ENCODE data around the gene RFXAP. TPM values are rescaled to one million over a fixed set of nuclear protein-coding genes. Genes with fewer than 3 reads are reported as not detected.

The RFXAP gene
- total RNA-seq, 1 experiment from 2014 or later = 16.0 TPM

GRCh38 chr13:36840718-36841250 lies 21.8 kb downstream of the RFXAP start:
- no peaks in the 10 kb centered on the region for H3K9me2 ChIP-seq (replicated peaks; ENCODE audit: insufficient read depth, low read length)
- no peak overlapping the region for H3K4me2 ChIP-seq (ENCODE audit: low read depth, low read length, poor library complexity, severe bottlenecking)
- H3K4me1 ChIP-seq (ENCODE audit: low read length) = no peaks in the 10 kb centered on the region
- no peaks in the 10 kb centered on the region for H3K79me2 ChIP-seq (ENCODE audit: low read length)
- no peak overlapping the region for H3K9ac ChIP-seq (ENCODE audit: low read length)
- H3K9me3 ChIP-seq (ENCODE audit: low read length) = no peaks in the 10 kb centered on the region
- H2AFZ ChIP-seq (ENCODE audit: low read length) = no peak overlapping the region
- no peak overlapping the region for H3K27ac ChIP-seq (ENCODE audit: low read length)
- H3K4me3 ChIP-seq (ENCODE audit: low read length) = no peak overlapping the region
- H3K36me3 ChIP-seq (ENCODE audit: insufficient read depth, low read length) = no peaks in the 10 kb centered on the region
- 0 out of 2 replicates have a peak, but pooled peaks cover 4% of the 10 kb centered on the region for H4K20me1 ChIP-seq (ENCODE audit: insufficient read depth, low read depth, low read length)
- DNase-seq = no peak
- H3K27me3 ChIP-seq (ENCODE audit: low read length) = no peaks in the 10 kb centered on the region

DNA sequence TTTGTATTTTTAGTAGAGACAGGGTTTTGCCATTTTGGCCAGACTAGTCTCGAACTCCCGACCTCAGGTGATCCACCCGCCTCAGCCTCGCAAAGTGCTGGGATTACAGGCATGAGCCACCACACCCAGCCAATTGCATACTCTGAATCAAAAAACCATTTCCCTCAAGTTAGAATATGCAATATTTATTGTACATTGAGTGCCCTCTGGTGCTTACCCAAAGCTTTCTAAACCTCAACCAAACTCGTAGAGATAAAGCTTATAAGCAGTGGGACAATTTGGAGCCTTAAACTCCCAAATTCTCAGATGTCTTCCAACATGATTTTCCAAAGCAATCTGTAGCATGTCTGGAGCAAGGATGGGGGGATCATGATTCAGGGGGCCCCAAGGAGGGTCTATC lies 22.4 kb downstream of the RFXAP start:
- H3K36me3 ChIP-seq (ENCODE audit: insufficient read depth, low read length) = no peaks in the 10 kb centered on the region
- H3K79me2 ChIP-seq (ENCODE audit: low read length) = no peaks in the 10 kb centered on the region
- H3K4me3 ChIP-seq (ENCODE audit: low read length) = no peak overlapping the region
- peak; percentile 47 for DNase-seq
- H3K9me3 ChIP-seq (ENCODE audit: low read length) = no peaks in the 10 kb centered on the region
- no peak overlapping the region for H3K27ac ChIP-seq (ENCODE audit: low read length)
- no peak overlapping the region for H3K4me2 ChIP-seq (ENCODE audit: low read depth, low read length, poor library complexity, severe bottlenecking)
- no peaks in the 10 kb centered on the region for H3K4me1 ChIP-seq (ENCODE audit: low read length)
- H4K20me1 ChIP-seq (ENCODE audit: insufficient read depth, low read depth, low read length) = 0 out of 2 replicates have a peak, but pooled peaks cover 4% of the 10 kb centered on the region
- H2AFZ ChIP-seq (ENCODE audit: low read length) = no peak overlapping the region
- no peak overlapping the region for H3K9ac ChIP-seq (ENCODE audit: low read length)
- no peaks in the 10 kb centered on the region for H3K9me2 ChIP-seq (replicated peaks; ENCODE audit: insufficient read depth, low read length)
- H3K27me3 ChIP-seq (ENCODE audit: low read length) = no peaks in the 10 kb centered on the region

- H3K27ac ChIP-seq (ENCODE audit: low read length) = no peak overlapping the region
- no peaks in the 10 kb centered on the region for H3K79me2 ChIP-seq (ENCODE audit: low read length)
- H3K4me1 ChIP-seq (ENCODE audit: low read length) = peaks cover 4% of the 10 kb centered on the region; the same call in 1 of the 2 replicates
- no peaks in the 10 kb centered on the region for H3K9me3 ChIP-seq (ENCODE audit: low read length)
- DNase-seq = no peak
- H3K27me3 ChIP-seq (ENCODE audit: low read length) = no peaks in the 10 kb centered on the region
- H3K36me3 ChIP-seq (ENCODE audit: insufficient read depth, low read length) = no peaks in the 10 kb centered on the region
- no peaks in the 10 kb centered on the region for H3K9me2 ChIP-seq (replicated peaks; ENCODE audit: insufficient read depth, low read length)
- H2AFZ ChIP-seq (ENCODE audit: low read length) = no peak overlapping the region
- no peak overlapping the region for H3K4me3 ChIP-seq (ENCODE audit: low read length)
- no peak overlapping the region for H3K4me2 ChIP-seq (ENCODE audit: low read depth, low read length, poor library complexity, severe bottlenecking)
- H3K9ac ChIP-seq (ENCODE audit: low read length) = no peak overlapping the region
- H4K20me1 ChIP-seq (ENCODE audit: insufficient read depth, low read depth, low read length) = 0 out of 2 replicates have a peak, but pooled peaks cover 4% of the 10 kb centered on the region
These were observed 28.6 kb downstream of the RFXAP start for GRCh38 chr13:36847606-36848005.

- Histone ChIP-seq H3K27ac (ENCODE audit: low read length) (no peak overlapping the region), H3K9me2 (replicated peaks; ENCODE audit: insufficient read depth, low read length) (no peaks in the 10 kb centered on the region), H3K9me3 (ENCODE audit: low read length) (no peaks in the 10 kb centered on the region), H3K27me3 (ENCODE audit: low read length) (no peaks in the 10 kb centered on the region), H3K9ac (ENCODE audit: low read length) (no peak overlapping the region), H4K20me1 (ENCODE audit: insufficient read depth, low read depth, low read length) (0 out of 2 replicates have a peak, but pooled peaks cover 4% of the 10 kb centered on the region), H3K4me3 (ENCODE audit: low read length) (no peak overlapping the region), H3K4me2 (ENCODE audit: low read depth, low read length, poor library complexity, severe bottlenecking) (no peak overlapping the region), H3K79me2 (ENCODE audit: low read length) (no peaks in the 10 kb centered on the region), H2AFZ (ENCODE audit: low read length) (no peak overlapping the region), H3K36me3 (ENCODE audit: insufficient read depth, low read length) (no peaks in the 10 kb centered on the region), H3K4me1 (ENCODE audit: low read length) (peaks cover 4% of the 10 kb centered on the region; the same call in 1 of the 2 replicates)
- peak; percentile 64 for DNase-seq
These were observed 29.4 kb downstream of the RFXAP start for GRCh38 chr13:36848199-36848982.

DNA sequence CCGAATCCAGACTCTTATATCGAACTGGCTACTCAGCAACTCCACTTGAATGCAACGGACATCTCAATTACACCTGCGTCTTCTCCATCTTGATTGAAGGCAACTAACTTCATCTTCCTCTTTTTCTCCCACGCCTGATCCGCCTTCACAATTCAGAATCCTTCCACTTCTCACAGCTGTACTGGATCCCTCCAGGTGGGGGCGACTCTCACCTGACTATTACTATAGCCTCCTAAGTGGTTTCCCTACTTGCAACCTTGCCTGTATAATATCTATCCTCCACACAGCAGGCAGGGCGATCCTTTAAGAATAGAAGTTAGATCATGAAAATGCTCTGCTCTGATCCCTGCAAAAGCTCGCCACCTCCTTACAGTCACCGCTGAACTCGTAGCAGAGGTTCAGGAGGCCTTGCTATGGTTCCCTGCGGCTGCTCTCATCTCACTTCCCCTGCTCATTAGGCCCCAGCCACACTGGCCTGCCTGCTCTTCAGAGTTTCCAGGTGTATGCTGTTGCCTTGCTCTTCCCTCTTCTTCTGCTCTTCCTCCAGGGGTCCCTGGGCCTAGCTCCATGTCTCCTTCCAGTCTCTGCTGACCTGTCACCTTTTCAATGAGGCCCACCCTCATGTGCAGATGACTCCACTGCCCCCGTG lies 31.9 kb downstream of the RFXAP start:
- no peak overlapping the region for H3K9ac ChIP-seq (ENCODE audit: low read length)
- H3K36me3 ChIP-seq (ENCODE audit: insufficient read depth, low read length) = no peaks in the 10 kb centered on the region
- no peak overlapping the region for H3K27ac ChIP-seq (ENCODE audit: low read length)
- no peaks in the 10 kb centered on the region for H3K9me3 ChIP-seq (ENCODE audit: low read length)
- no peaks in the 10 kb centered on the region for H4K20me1 ChIP-seq (ENCODE audit: insufficient read depth, low read depth, low read length)
- no peaks in the 10 kb centered on the region for H3K9me2 ChIP-seq (replicated peaks; ENCODE audit: insufficient read depth, low read length)
- no peaks in the 10 kb centered on the region for H3K27me3 ChIP-seq (ENCODE audit: low read length)
- no peak overlapping the region for H3K4me3 ChIP-seq (ENCODE audit: low read length)
- peak; percentile 75 for DNase-seq
- no peak overlapping the region for H3K4me2 ChIP-seq (ENCODE audit: low read depth, low read length, poor library complexity, severe bottlenecking)
- no peak overlapping the region for H2AFZ ChIP-seq (ENCODE audit: low read length)
- no peaks in the 10 kb centered on the region for H3K79me2 ChIP-seq (ENCODE audit: low read length)
- peaks cover 4% of the 10 kb centered on the region; the same call in 1 of the 2 replicates for H3K4me1 ChIP-seq (ENCODE audit: low read length)

DNA sequence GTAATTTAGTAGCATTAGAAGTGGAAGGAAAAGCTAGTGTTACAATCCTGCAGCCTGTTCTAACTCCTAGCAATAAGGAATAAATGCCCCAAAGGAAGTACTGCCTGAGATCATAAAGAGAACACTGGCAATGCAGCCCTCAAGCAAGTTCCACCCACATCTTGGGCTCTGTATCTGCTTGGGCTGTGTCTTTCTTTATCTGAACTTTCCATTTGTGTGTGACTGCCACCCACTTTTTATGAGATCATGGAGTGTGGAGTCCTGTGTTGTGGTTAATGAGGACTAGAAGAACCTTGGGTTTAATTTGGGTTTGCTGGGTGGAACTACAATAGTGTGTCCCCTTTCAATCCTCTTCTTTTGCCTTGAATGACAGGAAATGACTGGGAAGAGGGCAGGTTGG lies 38.2 kb downstream of the RFXAP start:
- no peaks in the 10 kb centered on the region for H3K9me3 ChIP-seq (ENCODE audit: low read length)
- H3K27me3 ChIP-seq (ENCODE audit: low read length) = no peaks in the 10 kb centered on the region
- no peaks in the 10 kb centered on the region for H3K79me2 ChIP-seq (ENCODE audit: low read length)
- no peak overlapping the region for H3K9ac ChIP-seq (ENCODE audit: low read length)
- H3K27ac ChIP-seq (ENCODE audit: low read length) = no peak overlapping the region
- no peak for DNase-seq
- no peak overlapping the region for H2AFZ ChIP-seq (ENCODE audit: low read length)
- H3K4me1 ChIP-seq (ENCODE audit: low read length) = no peaks in the 10 kb centered on the region
- H3K36me3 ChIP-seq (ENCODE audit: insufficient read depth, low read length) = no peaks in the 10 kb centered on the region
- H3K4me3 ChIP-seq (ENCODE audit: low read length) = no peak overlapping the region
- no peaks in the 10 kb centered on the region for H4K20me1 ChIP-seq (ENCODE audit: insufficient read depth, low read depth, low read length)
- no peaks in the 10 kb centered on the region for H3K9me2 ChIP-seq (replicated peaks; ENCODE audit: insufficient read depth, low read length)
- no peak overlapping the region for H3K4me2 ChIP-seq (ENCODE audit: low read depth, low read length, poor library complexity, severe bottlenecking)

GRCh38 chr13:36858290-36858689 lies 39.3 kb downstream of the RFXAP start:
- Histone ChIP-seq H3K9me2 (replicated peaks; ENCODE audit: insufficient read depth, low read length) (no peaks in the 10 kb centered on the region), H3K4me2 (ENCODE audit: low read depth, low read length, poor library complexity, severe bottlenecking) (no peak overlapping the region)

GRCh38 chr13:36859259-36859658 lies 40.2 kb downstream of the RFXAP start:
- no peaks in the 10 kb centered on the region for H3K79me2 ChIP-seq (ENCODE audit: low read length)
- H3K36me3 ChIP-seq (ENCODE audit: insufficient read depth, low read length) = no peaks in the 10 kb centered on the region
- H3K4me2 ChIP-seq (ENCODE audit: low read depth, low read length, poor library complexity, severe bottlenecking) = no peak overlapping the region
- no peak overlapping the region for H3K9ac ChIP-seq (ENCODE audit: low read length)
- no peak overlapping the region for H3K4me3 ChIP-seq (ENCODE audit: low read length)
- no peak overlapping the region for H2AFZ ChIP-seq (ENCODE audit: low read length)
- no peaks in the 10 kb centered on the region for H3K9me2 ChIP-seq (replicated peaks; ENCODE audit: insufficient read depth, low read length)
- H3K4me1 ChIP-seq (ENCODE audit: low read length) = no peaks in the 10 kb centered on the region
- H3K9me3 ChIP-seq (ENCODE audit: low read length) = no peaks in the 10 kb centered on the region
- no peaks in the 10 kb centered on the region for H4K20me1 ChIP-seq (ENCODE audit: insufficient read depth, low read depth, low read length)
- DNase-seq = no peak
- no peaks in the 10 kb centered on the region for H3K27me3 ChIP-seq (ENCODE audit: low read length)
- no peak overlapping the region for H3K27ac ChIP-seq (ENCODE audit: low read length)

More at GRCh38 chr13:36858290-36858689, 39.3 kb downstream of the RFXAP start:
- no peaks in the 10 kb centered on the region for H3K4me1 ChIP-seq (ENCODE audit: low read length)
- no peaks in the 10 kb centered on the region for H3K9me3 ChIP-seq (ENCODE audit: low read length)
- no peak overlapping the region for H2AFZ ChIP-seq (ENCODE audit: low read length)
- no peaks in the 10 kb centered on the region for H3K27me3 ChIP-seq (ENCODE audit: low read length)
- H3K9ac ChIP-seq (ENCODE audit: low read length) = no peak overlapping the region
- H3K36me3 ChIP-seq (ENCODE audit: insufficient read depth, low read length) = no peaks in the 10 kb centered on the region
- no peaks in the 10 kb centered on the region for H3K79me2 ChIP-seq (ENCODE audit: low read length)
- no peak overlapping the region for H3K27ac ChIP-seq (ENCODE audit: low read length)
- H3K4me3 ChIP-seq (ENCODE audit: low read length) = no peak overlapping the region
- DNase-seq = peak; percentile 85
- H4K20me1 ChIP-seq (ENCODE audit: insufficient read depth, low read depth, low read length) = no peaks in the 10 kb centered on the region

Data from Karpas-422 (cell line).